Stimulated activated naive CD8-positive, alpha-beta T cell treated with anti-CD3 and anti-CD28 coated beads, Interleukin-15, Interleukin-2, amounts not matched to agents 100 U/mL and 50 U/mL, for 24 hours (primary cell): Measurements from ENCODE around the gene SF3A1.
"Not testable (repeated sequence)": the region's sequence is repeated elsewhere in the genome, so short reads cannot be mapped to it uniquely, and the experiment has no call there.

Source experiments
- ATAC-seq: fragments of 150-1000 bp; cut with Tn5 transposase; one replicate; pipeline ENCODE4 v1.10.0; 2021
- DNase-seq: peaks from one replicate; pipeline ENCODE4 v3.0.0; 2021

Gene SF3A1

DNA sequence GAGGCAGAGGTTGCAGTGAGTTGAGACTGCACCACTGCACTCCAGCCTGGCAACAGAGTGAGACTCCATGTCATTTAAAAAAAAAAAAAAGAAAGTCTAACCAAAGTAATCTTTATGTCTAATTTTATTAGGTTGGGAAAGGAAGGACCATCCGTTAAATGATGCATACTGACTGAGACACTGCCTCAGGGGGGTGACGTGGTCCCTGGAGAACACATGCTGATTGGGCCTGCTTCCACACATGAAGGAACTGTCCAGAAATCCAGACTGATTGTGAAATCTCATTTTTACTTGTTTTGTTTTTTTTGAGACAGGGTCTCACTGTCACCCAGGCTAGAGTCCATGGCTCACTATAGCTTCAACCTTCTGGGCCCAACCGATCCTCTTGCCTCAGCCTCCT is 5.5 kb downstream of the SF3A1 start:
- ATAC-seq (no peak), DNase-seq (no peak)

DNA sequence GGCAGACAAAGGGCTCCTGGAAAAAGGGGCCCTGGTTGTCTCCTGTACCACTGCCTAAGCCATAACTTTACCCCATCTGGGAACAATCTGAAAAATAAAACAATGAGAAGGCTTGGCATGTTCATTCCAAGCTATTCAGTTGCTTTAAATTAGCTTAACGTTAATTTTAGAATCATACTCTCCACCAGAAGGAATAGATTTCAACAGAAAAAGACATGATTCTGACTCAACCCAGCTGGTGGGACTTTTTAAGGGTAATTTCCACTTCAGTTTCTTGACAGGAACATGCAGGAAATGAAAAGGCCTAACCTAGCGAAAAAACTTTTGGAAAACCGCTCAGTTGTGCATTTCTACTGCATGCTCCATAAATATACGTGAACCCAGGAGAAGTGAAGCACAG is 7.9 kb downstream of the SF3A1 start:
- ATAC-seq (no peak), DNase-seq (no peak)

DNA sequence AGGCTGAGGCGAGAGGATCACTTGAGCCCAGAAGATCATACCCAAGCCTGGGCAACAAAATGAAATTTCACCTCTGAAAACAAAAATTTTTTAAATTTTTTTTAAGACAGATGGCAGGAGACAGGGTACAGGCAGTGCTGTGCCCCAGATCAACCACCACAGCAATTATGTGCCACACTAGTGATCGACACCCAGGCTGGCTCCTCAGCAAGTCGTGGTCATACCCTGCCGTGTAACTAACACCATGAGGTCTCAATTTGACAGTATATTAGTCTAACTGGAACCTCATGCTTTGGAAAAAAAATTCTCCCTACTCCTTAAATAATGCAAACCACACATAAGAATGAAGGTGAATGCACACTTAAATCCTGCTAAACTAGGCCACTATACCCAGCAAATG is 8.3 kb downstream of the SF3A1 start:
- no peak for ATAC-seq

DNA sequence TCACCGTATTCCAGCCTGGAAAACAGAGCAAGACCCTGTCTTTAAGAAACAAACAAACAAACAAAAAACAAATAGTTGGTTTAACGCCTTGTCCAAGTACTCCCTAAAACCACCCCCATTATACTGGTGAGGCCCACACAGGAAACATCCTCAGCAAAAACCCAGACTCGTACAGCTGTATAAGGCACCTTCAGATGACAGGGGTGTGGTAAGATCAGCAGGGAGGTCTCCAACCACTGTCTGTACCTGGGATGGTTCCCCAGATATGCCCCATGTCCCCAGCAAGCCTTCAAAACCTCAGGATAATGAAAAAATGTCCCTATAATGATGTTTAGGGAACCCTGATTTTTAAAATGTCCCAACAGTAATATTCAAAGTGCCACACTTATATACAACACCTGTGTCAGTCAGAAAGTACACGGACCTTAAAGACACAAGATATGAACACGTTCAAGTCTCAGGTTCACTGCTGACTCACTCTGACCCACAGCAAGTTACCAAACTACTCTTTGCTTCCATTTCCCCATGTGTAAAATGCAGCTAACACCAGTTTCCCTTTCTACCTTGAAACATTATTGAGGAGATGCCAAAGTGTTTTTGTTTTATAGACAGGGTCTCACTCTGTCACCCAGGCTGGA is 9.3 kb downstream of the SF3A1 start:
- DNase-seq = no peak
- peak; percentile 64 for ATAC-seq

More for the DNA sequence above, 8.3 kb downstream of the SF3A1 start:
- DNase-seq = no peak

DNA sequence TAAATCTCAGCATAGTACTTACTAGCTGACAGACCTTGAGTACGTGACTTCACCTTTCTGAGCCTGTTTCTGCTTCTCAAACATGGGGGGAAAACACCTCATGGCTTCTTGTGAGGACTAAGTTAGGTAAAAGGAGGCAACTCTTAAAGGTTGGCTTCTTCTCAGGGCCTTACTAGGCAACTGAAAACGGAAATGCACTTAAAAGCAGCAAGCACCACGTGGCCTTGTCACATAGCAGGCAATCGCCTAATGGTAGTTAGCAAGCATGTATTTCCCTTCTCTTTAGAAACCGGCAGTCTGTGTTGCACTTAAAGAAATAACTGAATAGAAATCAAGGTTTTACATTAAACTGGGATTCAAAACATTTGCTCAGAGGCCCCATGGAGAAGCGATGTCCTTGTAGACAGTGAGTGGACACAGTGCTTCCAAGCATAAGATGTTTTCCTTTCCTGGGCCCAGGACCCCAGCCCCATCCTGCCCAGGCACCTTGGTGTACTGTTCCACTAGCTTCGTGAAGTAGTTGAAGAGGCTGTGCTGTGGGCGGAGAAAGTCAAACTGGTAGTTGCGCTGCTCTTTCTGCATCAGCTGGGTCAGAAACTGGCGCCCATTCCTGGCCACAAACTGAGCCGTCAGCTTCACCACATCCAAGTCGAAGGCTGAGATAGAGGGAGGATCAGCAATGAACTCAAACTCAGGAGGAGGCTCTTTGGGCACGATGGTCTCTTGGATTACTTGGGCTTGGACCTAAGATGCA is 12.1 kb downstream of the SF3A1 start:
- ATAC-seq = peak; percentile 38
- DNase-seq = no peak

DNA sequence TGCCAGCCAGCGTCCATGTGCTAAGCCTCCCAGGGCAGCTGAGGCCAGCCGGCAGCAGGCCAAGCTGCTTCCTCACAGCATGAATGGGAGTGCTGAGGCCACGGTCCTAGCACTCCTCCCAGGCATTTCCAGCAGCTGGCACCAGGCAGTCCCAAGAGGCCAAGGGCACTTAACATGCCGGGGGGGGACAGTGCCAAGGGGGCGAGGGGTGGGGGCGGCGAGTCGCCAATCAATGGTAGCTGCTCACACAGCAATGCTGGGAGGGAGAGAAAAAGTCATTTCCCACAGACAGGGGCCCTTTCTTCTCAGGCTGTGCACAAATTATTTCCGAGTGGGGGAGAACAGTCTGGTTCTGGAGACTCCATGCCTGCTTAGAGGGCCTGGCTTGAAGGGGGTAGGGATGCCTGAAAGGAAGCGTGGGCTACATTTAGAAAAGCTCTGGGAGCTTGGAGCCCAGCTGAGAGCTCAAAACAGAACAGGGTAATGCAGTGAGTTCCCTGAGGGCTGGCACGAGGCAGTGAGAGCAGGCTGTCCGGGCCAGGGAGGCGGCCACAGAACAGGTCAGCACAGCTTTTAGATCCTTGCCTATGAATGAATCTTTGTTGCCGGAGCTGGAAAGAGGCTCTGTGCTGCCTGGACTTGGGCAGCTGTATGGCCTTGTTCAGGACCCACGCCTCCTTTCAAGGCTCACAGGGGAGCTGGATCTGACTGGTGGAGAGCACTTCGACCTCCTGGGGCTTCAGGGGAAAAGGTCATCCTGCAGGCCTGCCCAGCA is 15.6 kb downstream of the SF3A1 start:
- ATAC-seq = no peak

DNA sequence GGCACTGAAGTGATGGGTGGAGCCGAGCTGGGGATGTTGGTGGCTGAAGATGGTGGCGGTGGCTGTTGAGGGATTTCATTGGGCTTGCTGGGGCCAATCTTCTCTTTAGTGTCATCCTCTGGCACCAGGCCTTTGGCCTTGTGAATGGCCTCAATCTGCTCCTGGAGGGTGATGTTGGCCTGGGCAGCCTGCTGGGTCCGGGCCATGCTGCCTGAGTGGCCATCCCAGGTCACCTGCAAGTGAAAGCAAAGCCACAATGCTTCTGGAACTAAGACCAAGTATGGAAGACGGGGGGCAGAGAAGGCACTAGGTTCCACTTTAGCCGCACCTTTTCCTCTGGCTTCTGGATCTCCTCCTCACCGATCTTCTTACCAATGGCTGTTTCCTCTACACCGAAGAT is 17.9 kb downstream of the SF3A1 start:
- no peak for DNase-seq
- no peak for ATAC-seq

More for the DNA sequence above, 15.6 kb downstream of the SF3A1 start:
- DNase-seq = no peak

DNA sequence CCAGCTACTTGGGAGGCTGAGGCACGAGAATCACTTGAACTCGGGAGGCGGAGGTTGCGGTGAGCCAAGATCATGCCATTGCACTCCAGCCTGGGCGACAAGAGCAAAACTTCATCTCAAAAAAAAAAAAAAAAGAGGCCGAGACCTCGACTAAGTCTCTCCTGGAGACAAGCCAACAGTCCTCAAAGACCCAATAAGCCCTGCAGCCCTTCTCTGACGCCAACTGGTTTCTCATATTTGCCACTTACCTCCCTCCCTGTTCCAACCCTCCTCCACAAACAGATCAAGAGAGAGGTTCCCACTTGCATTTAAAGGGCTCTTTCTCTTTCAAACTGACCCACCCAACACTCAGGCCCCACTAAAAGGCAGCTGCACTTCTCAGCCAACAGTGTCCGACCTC is 18.4 kb downstream of the SF3A1 start:
- not testable (repeated sequence) for DNase-seq, ATAC-seq

DNA sequence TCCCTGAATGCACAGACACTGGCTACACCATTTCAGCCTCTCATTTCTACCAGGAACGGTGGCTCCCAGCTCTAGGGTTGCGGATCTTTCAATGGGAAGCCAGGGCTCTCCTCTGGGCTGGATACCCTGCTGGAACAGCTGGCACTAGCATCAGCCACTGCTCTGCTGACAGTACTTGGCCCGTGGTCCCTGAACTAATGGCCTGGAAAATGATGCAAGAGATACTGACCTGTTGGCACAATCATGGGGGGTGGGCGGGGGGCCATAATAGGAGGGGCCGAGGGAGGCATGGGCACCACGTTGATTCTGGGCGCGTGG is 19.3 kb downstream of the SF3A1 start:
- ATAC-seq = no peak
- DNase-seq = no peak

DNA sequence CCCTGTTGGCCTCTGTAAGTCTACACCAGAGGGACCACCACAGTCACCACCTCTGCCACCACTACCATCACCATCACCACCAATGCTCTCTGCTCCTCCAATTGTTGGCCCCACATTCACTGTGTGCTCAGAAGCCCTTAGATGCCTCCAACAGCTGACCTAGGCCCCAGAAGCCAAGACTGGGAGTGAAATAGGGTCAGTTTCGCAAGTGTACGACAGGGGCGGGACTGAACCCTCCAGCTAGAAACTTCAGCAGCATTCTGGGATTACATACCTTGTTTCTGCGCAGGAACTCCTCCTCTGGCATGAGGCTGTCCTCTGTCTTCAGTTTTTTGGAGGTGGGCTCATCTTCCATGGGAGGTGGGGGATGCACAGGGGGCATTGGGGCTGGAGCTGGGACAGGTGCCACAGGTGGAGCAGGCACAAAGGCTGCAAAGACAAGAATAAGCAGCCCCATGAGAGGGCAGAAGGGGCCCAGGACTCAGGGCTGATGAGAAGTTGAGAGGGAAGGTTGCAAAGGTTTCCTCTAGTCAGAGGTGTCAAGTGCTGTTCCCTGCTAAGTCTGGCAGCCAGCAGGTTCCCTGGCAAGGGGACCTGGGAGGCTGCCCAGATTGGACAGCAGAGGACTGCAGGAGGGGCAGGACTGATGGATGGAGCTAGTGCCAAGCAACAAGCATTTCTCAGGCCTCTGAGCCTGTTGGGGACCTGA is 19.8 kb downstream of the SF3A1 start:
- DNase-seq (no peak), ATAC-seq (no peak)

DNA sequence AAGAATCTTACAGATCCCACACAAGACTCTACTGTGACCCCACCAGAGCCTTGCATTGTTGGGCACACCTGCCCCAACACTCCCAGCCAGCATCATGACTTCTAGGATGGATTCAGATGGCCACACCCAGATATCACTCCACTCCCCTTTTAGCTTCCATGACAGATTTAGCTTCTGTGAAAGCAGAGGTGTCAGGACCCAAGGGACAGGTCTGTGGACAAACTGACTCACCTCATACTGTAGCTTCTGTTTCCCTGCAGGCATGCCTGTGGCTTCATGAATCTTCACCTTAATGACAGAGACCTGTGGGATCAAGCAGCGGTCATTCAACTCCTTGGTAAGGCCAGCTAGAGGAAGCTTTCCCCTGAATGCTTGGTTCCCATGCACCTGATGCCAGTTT is 21.5 kb downstream of the SF3A1 start:
- no peak for ATAC-seq
- DNase-seq = no peak

DNA sequence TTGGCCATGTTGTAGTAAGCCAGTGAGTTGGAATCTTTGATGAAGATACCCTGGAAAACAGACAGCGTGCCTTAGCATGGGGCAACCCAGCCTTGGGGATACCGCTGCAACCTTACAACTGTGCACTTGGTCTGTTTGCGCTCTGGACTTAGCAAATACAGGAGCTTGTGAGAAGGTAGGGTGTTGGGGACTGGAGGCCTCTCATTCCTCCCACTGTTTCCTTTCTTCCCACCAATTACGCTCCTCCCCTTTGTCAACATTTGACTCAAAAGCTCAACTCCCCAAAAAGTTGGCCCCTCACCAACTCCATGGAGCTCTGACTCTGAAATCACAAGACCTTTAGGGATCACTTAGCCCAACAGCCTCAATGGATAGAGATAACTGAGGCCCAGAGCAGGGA is 22.0 kb downstream of the SF3A1 start:
- ATAC-seq = no peak
- DNase-seq = no peak

DNA sequence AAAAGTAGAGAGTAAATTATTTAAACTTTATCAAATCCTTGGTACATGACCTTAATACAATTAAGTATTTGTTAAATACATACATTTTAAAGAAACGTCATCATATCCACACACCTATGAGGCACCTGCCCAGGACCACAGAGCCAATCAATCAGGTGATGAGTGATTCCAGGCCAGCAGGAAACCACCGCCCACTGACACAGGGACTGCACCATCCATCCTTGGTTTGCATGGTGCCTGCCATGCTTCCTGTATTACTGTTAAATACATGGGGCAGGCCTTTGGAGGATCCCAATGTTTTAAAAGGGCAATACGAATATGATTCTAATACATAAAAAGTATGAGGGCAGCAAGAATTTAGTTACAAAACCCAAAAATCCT is 23.0 kb downstream of the SF3A1 start:
- DNase-seq (no peak), ATAC-seq (no peak)

DNA sequence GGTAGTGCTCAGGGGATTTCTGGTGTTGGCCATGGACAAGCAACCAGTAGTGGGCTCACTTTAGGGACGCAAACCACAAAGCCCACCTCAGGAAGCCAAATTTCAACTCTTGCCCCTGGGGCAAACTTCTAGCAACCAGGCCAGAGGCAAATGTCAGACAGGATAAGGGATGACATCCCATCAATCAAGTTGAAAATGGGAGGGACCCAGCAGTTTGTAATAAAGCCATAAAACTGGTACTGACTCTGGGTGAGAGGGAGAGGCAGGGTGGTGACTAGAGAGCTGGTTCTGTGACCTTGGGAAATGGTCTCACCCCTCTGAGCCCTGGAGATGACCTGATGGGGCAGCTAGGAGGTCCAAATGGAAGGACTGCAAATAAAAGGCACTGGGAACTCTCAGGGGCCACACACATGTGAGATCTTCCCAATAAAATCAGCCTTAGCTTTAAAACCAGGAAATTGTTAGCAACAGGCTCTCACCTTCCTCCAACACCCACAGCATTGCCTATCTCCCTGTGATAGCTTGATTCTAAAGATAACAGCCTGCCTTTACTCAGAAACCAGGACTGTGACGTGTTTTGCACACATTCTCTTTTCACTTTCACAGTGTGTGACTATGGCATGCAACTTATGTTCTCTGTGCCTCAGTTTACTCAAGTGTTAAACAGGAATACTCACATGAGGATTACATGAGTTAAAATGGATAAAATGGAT is 23.5 kb downstream of the SF3A1 start:
- no peak for ATAC-seq

DNA sequence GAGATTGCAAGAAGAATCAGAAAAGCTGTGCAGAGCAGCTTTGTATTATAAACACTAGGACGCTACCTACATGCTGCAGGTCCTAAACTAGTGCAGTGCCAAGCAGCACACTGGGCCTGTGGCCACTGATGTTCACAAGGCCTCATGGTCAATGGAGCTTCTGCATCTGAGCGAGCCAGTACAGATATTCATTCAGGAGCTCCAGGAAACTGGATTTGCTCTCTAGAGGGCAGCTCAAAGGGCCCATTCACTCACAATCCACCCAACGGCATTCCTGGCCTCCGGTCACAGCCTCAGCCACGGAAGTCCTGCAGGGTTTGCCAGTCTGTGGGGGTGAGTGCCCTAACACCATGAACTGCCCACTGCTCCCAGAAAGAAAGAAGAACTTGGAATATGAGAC is 24.1 kb downstream of the SF3A1 start:
- DNase-seq = no peak
- no peak for ATAC-seq

More for the DNA sequence above, 23.5 kb downstream of the SF3A1 start:
- DNase-seq = no peak

DNA sequence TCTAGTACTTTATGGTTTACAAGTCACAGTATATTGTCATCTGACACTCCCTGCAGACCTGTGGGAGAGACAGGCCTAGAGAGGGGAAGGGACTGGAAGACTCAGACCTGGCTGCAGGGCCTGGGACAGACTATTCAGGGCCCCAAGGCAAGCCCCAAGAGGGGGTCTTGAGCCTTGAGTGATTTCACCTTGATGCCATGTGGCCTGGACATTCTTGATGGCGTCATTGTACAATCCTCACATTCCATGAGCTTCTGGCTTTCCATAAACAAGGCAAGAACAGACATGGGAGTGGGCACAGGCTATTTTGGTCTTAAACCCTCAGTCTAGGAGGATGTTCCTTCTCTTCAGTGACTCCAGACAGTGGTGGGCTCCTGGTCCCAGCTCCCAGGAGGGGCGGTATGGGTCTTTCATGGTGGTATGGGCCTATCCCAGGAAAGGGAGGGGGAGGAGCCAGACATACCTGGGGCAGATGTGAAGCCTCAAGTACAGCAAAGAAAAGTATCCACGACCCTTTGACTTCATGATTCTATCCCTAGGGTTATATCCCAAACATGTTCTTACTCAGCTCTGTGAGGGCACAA is 28.1 kb downstream of the SF3A1 start:
- no peak for ATAC-seq
- DNase-seq = no peak

DNA sequence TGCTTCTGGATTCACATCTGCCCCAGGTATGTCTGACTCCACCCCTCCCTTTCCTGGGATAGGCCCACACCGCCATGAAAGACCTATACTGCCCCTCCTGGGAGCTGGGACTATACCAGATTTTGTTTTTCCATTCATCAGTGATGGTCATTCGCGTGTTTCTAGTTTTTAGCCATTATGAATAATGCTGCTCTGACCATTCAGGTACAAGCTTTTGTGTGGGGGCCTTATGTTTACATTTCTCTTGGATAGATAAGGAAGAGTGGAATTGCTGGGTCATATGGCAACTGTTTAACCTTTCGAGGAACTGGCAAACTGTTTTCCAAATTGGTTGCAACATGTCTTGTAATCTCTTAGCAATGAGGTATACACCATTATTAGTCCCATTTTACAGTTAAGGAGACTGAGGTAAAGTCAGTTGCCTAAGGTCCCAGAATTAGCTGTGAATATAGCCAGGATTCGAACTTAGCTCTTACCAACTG is 28.8 kb downstream of the SF3A1 start:
- DNase-seq (no peak), ATAC-seq (no peak)

DNA sequence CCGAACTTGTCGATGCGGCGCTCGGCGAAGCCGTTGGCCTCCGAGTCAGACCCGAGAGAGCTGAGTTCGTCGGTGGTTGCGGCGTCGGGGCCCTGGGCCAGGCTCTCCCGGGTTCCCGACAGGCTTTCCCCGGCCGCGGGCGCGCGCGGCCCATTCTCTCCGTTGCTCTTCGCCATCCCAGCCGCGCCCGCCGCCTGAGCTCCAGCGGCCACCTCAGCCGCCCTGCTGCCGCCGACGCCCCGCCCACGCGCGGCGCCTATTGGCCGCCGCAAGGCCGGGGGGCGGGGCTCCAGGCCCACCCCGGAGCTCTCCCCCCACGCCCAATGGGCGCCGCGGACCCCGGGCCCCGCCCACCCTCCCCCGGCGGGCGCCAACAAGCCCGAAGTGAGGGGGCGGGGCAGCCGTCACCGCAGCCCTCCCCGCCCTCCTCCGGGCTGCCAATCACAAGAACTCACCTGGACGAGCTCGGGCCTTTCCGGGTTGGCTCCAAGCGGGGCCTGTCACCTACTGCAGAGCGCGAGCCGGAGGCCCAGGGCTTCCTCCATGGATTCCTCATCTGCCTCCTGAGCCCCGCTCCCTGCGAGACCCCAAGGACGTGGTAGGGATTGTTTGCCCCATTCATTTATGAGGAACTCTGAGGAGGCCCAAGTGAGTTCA is 29.9 kb downstream of the SF3A1 start, which contains the start of gene TBC1D10A:
TBC1D10A (minus strand) TSS at position 236 of the 657 bp plus-strand sequence; CDS start at position 176, 60 bp downstream.
- ATAC-seq (peak; percentile 86), DNase-seq (peak; percentile 95)

DNA sequence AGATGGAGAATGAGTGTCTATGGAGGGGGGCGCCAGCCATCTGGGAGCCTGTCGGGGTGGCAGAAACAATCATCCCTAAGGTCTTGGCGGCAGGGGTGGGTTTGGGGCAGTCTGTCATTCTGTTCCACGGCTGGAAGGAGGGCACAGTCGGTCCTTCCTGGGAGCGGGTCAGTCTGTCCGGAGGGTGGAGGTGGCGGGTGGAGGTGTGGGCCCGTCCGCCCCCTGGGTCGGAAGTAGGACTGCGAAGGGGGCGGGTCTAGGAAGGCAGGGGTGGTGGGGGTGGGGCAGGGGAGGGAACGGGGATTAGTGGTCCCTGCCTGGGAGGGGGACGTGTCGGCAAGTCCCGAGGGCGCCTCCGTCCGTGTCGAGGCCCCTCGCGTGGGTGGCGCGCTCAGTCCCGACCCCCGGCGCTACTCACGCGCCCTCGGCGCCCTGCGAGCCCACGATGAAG is 30.4 kb downstream of the SF3A1 start:
- DNase-seq (no peak), ATAC-seq (peak; percentile 11)

DNA sequence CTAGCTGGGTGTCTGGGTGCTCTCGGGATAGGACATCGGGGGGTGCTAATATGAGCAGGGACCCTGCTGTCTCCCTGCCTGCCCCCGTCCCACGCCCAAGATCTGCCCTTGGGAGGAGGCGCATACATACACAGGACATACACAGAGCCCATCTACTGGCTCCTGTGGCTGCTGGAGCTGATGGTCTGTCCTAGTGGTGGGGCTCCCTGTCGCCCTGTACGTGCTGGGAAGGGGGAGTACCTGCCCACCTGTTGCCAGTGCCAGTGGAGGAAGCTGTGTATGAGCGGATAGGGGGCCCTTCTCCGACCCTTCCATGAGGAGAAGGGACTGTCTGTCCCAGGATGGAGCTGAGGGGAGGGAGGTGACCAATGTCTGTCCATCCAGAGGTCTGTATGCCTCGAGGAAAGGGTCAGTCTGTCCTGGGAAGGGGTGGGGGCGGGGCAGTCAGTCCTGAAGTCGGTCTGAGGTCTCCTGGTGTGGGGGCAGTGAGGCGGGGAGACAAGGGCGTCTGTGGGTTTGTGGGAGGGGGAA is 30.9 kb downstream of the SF3A1 start:
- no peak for DNase-seq
- ATAC-seq = no peak
